GM18519 (cell line): ENCODE data around the gene COL25A1.

Experiments used
- ATAC-seq: cut with Tn5 transposase; IDR thresholded peaks from one replicate; pipeline ENCODE4 v1.9.1; 2021; ENCODE audit warnings: mild to moderate bottlenecking, moderate library complexity; ENCODE audit not compliant: unreplicated experiment, low FRiP score

Gene COL25A1

DNA sequence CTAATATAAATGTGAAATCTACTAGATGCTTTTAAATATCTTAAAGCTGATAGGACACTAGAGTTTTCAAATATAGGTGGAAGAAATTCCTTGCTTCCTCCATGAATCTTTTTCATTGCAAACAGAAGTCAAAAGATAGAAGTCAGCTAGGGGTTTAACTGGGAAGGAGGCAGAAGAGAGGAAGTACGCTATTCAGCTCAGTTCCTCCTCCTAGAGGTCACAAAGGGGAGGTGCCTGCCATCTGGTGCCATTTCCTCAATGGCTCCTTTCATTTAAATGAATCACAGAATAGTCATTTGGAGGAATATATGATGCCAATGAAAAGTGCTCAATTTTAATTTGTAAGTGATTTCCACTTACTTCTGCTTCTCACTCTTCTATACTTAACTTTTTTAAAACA lies 8.5 kb downstream of the COL25A1 start:
- peak; percentile 96 for ATAC-seq

- ATAC-seq: no peak
Observed at GRCh38 chr4:109291707-109292238, 10.7 kb downstream of the COL25A1 start.

GRCh38 chr4:109290918-109291317 lies 11.5 kb downstream of the COL25A1 start:
- no peak for ATAC-seq

GRCh38 chr4:109278594-109279031 lies 23.8 kb downstream of the COL25A1 start:
- ATAC-seq: peak; percentile 87

DNA sequence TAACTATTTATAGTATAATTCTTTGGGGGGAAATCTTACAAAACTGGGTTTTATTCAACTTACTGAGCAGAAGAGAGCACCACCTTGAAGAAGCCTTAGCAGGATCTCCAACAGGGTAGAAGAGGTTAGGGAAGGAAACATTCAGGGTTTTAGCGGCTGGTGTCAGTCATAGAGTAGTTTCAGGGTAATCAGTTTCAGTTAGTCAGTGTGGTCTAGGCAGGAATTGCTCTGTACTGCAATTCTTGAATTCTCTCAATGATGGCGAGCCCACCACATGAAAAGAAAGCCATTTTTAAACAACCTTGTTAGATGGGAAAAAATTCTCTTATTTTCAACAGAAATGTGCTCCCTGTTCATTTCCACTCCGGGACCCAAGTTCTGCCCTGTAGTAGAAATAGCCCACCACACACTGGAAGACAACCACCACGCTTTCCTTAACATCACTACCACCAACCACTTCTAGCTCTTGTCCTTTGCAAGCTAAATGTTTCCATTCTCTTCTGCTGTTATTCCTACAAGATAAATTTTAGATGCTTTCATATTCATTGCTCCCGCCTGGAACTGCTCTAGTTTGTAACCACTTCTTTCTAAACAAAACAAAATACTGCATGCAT lies 25.9 kb downstream of the COL25A1 start:
- peak; percentile 79 for ATAC-seq

- ATAC-seq: no peak
Observed at GRCh38 chr4:109275066-109275745, 27.3 kb downstream of the COL25A1 start.

DNA sequence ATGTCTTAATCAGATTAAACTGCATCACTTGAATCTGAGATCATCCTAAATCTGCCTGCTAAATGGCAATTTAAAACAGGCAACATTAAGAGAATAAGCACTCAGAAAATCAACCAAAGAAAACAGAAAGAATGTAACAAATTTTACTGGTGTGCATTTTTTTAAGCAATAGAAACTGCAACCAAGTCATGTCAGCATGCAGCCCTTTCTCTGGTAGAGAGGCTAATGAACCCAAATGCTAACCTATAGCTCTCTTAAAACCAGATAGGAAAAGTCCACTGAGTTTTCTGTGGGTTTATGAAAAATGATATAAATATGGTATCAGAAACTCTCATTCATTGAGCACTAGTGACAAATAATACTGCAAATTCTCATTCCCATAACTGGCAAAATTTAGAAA lies 35.6 kb downstream of the COL25A1 start:
- no peak for ATAC-seq

- ATAC-seq: no peak
Observed at GRCh38 chr4:109266236-109266635, 36.2 kb downstream of the COL25A1 start.

DNA sequence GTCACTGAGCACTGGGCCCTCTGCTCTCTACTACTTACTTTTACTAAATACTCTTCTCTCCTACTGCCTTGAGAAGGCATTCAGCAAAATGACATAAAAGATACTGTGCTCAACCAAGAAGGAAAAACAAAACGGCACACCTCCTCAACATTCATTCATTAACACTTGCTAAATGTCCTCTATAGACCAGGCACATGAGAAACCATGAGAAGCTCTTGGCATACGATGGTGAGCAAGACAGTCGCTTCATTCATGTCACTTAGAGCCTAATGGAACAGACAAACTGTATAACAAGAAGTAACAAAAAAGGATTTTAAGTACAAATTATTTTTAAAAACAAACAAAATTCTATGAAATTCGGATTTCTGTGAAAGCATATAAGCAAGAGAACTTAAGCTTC lies 38.7 kb downstream of the COL25A1 start:
- no peak for ATAC-seq

GRCh38 chr4:109256818-109257217 lies 45.6 kb downstream of the COL25A1 start:
- ATAC-seq: no peak

GRCh38 chr4:109254845-109255244 lies 47.6 kb downstream of the COL25A1 start:
- ATAC-seq: no peak

GRCh38 chr4:109251396-109251795 lies 51.1 kb downstream of the COL25A1 start:
- no peak for ATAC-seq

GRCh38 chr4:109248322-109248900 lies 54.0 kb downstream of the COL25A1 start:
- ATAC-seq: no peak

DNA sequence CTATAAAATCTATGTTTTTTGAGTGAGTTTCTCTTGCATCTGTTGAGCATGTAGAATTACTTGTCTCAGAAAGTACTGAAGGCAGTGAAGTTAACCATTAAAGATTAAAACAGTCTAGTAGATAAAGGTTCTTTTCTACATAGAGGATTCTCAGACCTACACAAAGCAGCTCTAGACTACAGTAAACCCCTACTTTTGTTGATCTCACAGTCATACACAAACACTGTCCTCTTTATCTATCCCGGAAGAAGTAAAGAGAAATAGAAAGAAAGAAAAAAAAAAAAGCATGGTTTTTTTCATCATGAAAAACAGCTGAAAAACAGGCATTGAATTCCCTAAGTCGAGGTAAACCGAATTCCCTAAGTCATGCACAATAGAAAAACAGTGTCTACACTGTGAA lies 58.6 kb downstream of the COL25A1 start:
- ATAC-seq: no peak

DNA sequence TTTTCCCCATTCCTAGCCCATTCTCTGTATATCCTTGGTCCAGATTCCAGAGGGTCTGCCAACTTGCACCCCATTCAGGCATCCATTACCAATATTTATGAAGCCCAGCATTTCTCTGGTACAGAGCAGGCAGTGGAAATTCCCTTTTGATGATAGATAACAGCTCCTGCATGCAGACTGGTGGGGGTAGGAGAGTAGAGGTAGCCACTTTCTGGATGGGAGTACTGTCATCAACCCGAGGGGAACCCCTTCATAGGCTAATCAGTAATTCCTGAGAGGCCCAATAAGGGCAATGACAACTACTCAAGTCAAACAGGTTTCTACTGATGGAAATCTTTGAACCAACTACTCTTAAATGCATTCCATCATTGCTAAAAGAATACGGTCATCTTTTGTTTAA lies 63.7 kb downstream of the COL25A1 start:
- ATAC-seq: no peak

- no peak for ATAC-seq
Observed at GRCh38 chr4:109235683-109236082, 66.8 kb downstream of the COL25A1 start.

- ATAC-seq: no peak
Observed at GRCh38 chr4:109234596-109234995, 67.9 kb downstream of the COL25A1 start.

GRCh38 chr4:109233570-109233969 lies 68.9 kb downstream of the COL25A1 start:
- ATAC-seq: no peak

DNA sequence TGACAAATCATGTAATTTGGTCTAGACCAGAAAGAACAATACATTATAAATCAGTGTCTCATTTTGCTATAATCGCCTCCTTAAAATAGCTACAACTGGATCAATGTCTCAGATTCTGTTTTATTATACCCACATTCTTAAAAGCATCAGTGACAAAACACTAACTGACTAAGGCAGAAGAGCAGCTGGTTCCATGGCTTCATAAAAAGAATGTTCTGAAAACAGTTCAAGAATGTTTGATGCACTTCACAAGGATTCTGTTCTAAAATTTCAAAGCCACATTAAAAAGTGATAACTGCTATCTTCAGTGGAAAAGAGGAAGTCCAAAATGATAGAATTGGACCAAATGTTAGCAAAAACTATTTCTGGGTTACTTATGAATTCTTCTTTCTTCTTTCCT lies 69.8 kb downstream of the COL25A1 start:
- ATAC-seq: no peak

GRCh38 chr4:109231331-109231730 lies 71.1 kb downstream of the COL25A1 start:
- ATAC-seq: no peak

DNA sequence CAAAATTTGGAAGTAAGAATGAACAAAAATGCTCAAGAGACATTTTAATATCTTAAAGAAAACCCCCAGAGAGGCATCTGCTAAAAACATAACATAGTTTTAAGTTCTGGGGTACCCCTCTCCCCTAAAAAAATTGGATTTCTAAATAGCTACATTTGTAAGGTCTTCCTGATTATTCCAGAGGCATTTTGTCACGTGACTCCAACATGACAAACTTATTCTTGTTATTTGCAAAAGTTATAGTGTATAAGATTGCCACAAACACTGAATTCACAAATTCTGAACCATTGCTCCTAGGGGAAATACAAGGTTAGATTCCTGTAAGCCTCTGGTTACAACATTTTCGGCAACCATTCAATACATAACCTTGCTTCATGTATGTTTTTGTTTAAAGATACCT lies 73.4 kb downstream of the COL25A1 start:
- ATAC-seq: no peak

- ATAC-seq: no peak
Observed at GRCh38 chr4:109218288-109218687, 84.2 kb downstream of the COL25A1 start.
